Endodermal cell (in vitro differentiated cells): ENCODE measurements around the gene C1orf35. TPM values are rescaled to one million over a fixed set of nuclear protein-coding genes. Genes with fewer than 3 reads are reported as not detected.

ENCODE experiments used
- DNase-seq: peaks from one replicate; pipeline ENCODE4 v3.0.0-alpha.2; 2017
- H3K27ac ChIP-seq: 2 replicates; pipeline ENCODE4 v1.5.1; 2013; ENCODE audit warnings: mild to moderate bottlenecking, low read depth, low read length, moderate library complexity
- H3K27me3 ChIP-seq: 2 replicates; pipeline ENCODE4 v1.6.1; 2013; ENCODE audit warnings: mild to moderate bottlenecking, low read length, moderate library complexity; ENCODE audit not compliant: insufficient read depth, control insufficient read depth, poor library complexity, severe bottlenecking
- H3K36me3 ChIP-seq: 2 replicates; pipeline ENCODE4 v1.7.0; 2013; ENCODE audit warnings: mild to moderate bottlenecking, low read length, moderate library complexity; ENCODE audit not compliant: control insufficient read depth, insufficient read depth
- H3K4me1 ChIP-seq: one replicate; pipeline ENCODE4 v1.7.0; 2013; ENCODE audit warnings: low read length; ENCODE audit not compliant: control insufficient read depth, insufficient read depth
- H3K4me3 ChIP-seq: 2 replicates; pipeline ENCODE4 v1.5.1; 2013; ENCODE audit warnings: mild to moderate bottlenecking, low read length, moderate library complexity
- H3K9ac ChIP-seq: 2 replicates; pipeline ENCODE4 v1.6.1; 2013; ENCODE audit warnings: mild to moderate bottlenecking, low read length, moderate library complexity; ENCODE audit not compliant: poor library complexity, severe bottlenecking; ENCODE audit errors: extremely low read depth
- H3K9me3 ChIP-seq: 2 replicates; pipeline ENCODE4 v1.6.1; 2013; ENCODE audit warnings: mild to moderate bottlenecking, low read length, moderate library complexity; ENCODE audit not compliant: control insufficient read depth
- H3K27ac Mint-ChIP-seq: 2 replicates; pipeline ENCODE4 v1.8.0; 2020; ENCODE audit warnings: mixed read lengths
- H3K27me3 Mint-ChIP-seq: 2 replicates; pipeline ENCODE4 v1.8.0; 2021; ENCODE audit warnings: mild to moderate bottlenecking, mixed read lengths; ENCODE audit not compliant: insufficient read depth
- H3K36me3 Mint-ChIP-seq: 2 replicates; pipeline ENCODE4 v1.8.0; 2020; ENCODE audit warnings: low read depth, mixed read lengths
- H3K4me1 Mint-ChIP-seq: 2 replicates; pipeline ENCODE4 v1.8.0; 2020; ENCODE audit warnings: mixed read lengths
- H3K4me3 Mint-ChIP-seq: 2 replicates; pipeline ENCODE4 v1.8.0; 2020; ENCODE audit warnings: mild to moderate bottlenecking, moderate library complexity, mixed read lengths
- H3K9me3 Mint-ChIP-seq: 2 replicates; pipeline ENCODE4 v1.8.0; 2020; ENCODE audit warnings: mild to moderate bottlenecking, mixed read lengths
- CTCF ChIP-seq: fragments of 200-600 bp; sonication (generic); conservative IDR thresholded peaks from 2 replicates; pipeline ENCODE4 v1.5.0; 2021; ENCODE audit warnings: antibody characterized with exemption, mild to moderate bottlenecking
- WGBS, 2 experiments: methylation state at CpG; one replicate each; pipeline versions ENCODE4 v1.1.5 to v1.1.7; 2013; ENCODE audit warnings: missing lambda C conversion rate in 2 of 2, mixed read lengths in 1 of 2; ENCODE audit not compliant: insufficient coverage in 1 of 2, insufficient read length in 1 of 2; 5-methylcytosine and 5-hydroxymethylcytosine counted together
- total RNA-seq, 2 donors: library from RNA; stranded (reverse); fragmentation: NEBNext Ultra II Directional in 1 of 2; extraction: Animal tissue kit (Norgen Biotek cat#: 25700) in 1 of 2; gene quantifications; 2 replicates in 1 of 2; 3 replicates in 1 of 2; pipeline ENCODE4 v1.2.1, GENCODE V29; 2021

The C1orf35 gene
- total RNA-seq, 2 donors from 2014 or later = 31.6 to 34.0 TPM

- peaks cover 51% of the 10 kb centered on the region for H3K27me3 ChIP-seq
- no peaks in the 10 kb centered on the region for H3K4me1 ChIP-seq
- Mint-ChIP-seq H3K27ac (no peak overlapping the region), H3K27me3 (peaks cover 51% of the 10 kb centered on the region), H3K4me3 (no peak overlapping the region), H3K9me3 (no peaks in the 10 kb centered on the region), H3K4me1 (peaks cover 15% of the 10 kb centered on the region), H3K36me3 (no peaks in the 10 kb centered on the region)
- no peak overlapping the region for H3K4me3 ChIP-seq
- no peaks in the 10 kb centered on the region for H3K9me3 ChIP-seq
- H3K36me3 ChIP-seq = no peaks in the 10 kb centered on the region
- WGBS, 2 experiments = 67 to 75% methylated on average over 2 to 3 of the region's 3 CpGs
- no peak for DNase-seq
- no peak overlapping the region for H3K27ac ChIP-seq
- no peak for TF ChIP-seq CTCF
- H3K9ac ChIP-seq = no peak overlapping the region
Observed at GRCh38 chr1:228070851-228071250, 32.3 kb downstream of the C1orf35 start.

- Mint-ChIP-seq H3K27ac (no peak overlapping the region), H3K27me3 (peaks cover 44% of the 10 kb centered on the region)
Observed at GRCh38 chr1:228070173-228070572, 33.0 kb downstream of the C1orf35 start.

GRCh38 chr1:228068359-228068758 lies 34.8 kb downstream of the C1orf35 start:
- Histone ChIP-seq H3K9ac (no peak overlapping the region), H3K9me3 (no peaks in the 10 kb centered on the region), H3K36me3 (no peaks in the 10 kb centered on the region), H3K27ac (no peak overlapping the region), H3K4me1 (no peaks in the 10 kb centered on the region), H3K4me3 (no peak overlapping the region), H3K27me3 (peaks cover 51% of the 10 kb centered on the region)
- DNase-seq = no peak
- H3K9me3 Mint-ChIP-seq = no peaks in the 10 kb centered on the region
- WGBS, 2 experiments = 79 to 92% methylated on average over 4 to 7 of the region's 7 CpGs
- peaks cover 32% of the 10 kb centered on the region for H3K27me3 Mint-ChIP-seq
- H3K36me3 Mint-ChIP-seq = no peaks in the 10 kb centered on the region
- TF ChIP-seq CTCF = no peak
- no peak overlapping the region for H3K27ac Mint-ChIP-seq
- H3K4me1 Mint-ChIP-seq = peaks cover 13% of the 10 kb centered on the region
- no peak overlapping the region for H3K4me3 Mint-ChIP-seq

More at GRCh38 chr1:228070173-228070572, 33.0 kb downstream of the C1orf35 start:
- no peaks in the 10 kb centered on the region for H3K4me1 ChIP-seq
- no peak for DNase-seq
- H3K9ac ChIP-seq = no peak overlapping the region
- peaks cover 51% of the 10 kb centered on the region for H3K27me3 ChIP-seq
- WGBS, 2 experiments = 27 to 57% methylated on average over 1 to 2 of the region's 2 CpGs
- H3K4me3 ChIP-seq = no peak overlapping the region
- H3K27ac ChIP-seq = no peak overlapping the region
- no peaks in the 10 kb centered on the region for H3K36me3 Mint-ChIP-seq
- no peak for TF ChIP-seq CTCF
- H3K9me3 ChIP-seq = no peaks in the 10 kb centered on the region
- peaks cover 15% of the 10 kb centered on the region for H3K4me1 Mint-ChIP-seq
- H3K4me3 Mint-ChIP-seq = no peak overlapping the region
- no peaks in the 10 kb centered on the region for H3K36me3 ChIP-seq
- no peaks in the 10 kb centered on the region for H3K9me3 Mint-ChIP-seq
